IPS DF 6.9 (cell line): ENCODE results near the gene ADAM30.
"Not testable (repeated sequence)": the region's sequence is repeated elsewhere in the genome, so short reads cannot be mapped to it uniquely, and the experiment has no call there.

Experiments
- DNase-seq: peaks from one replicate; pipeline ENCODE4 v3.0.0-alpha.2; 2013; ENCODE audit warnings: low read depth, low spot score
- H3K27ac ChIP-seq: one replicate; pipeline ENCODE4 v1.5.1; 2013; ENCODE audit warnings: low read length, control low read depth
- H3K27me3 ChIP-seq: 2 replicates; pipeline ENCODE4 v1.6.1; 2013; ENCODE audit warnings: mild to moderate bottlenecking, low read length; ENCODE audit not compliant: control insufficient read depth, insufficient read depth
- H3K36me3 ChIP-seq: 2 replicates; pipeline ENCODE4 v1.6.1; 2013; ENCODE audit warnings: low read length; ENCODE audit not compliant: control insufficient read depth, insufficient read depth
- H3K4me1 ChIP-seq: 2 replicates; pipeline ENCODE4 v1.6.1; 2013; ENCODE audit warnings: low read length; ENCODE audit not compliant: control insufficient read depth, insufficient read depth
- H3K4me3 ChIP-seq: 2 replicates; pipeline ENCODE4 v1.5.1; 2013; ENCODE audit warnings: mild to moderate bottlenecking, low read length
- H3K9me3 ChIP-seq: 2 replicates; pipeline ENCODE4 v1.6.1; 2013; ENCODE audit warnings: low read length, inconsistent platforms; ENCODE audit not compliant: control insufficient read depth, insufficient read depth
- WGBS: extraction: QIAGEN DNeasy Blood & Tissue Kit; methylation state at CpG from one replicate; pipeline ENCODE4 v1.1.7; 2013; ENCODE audit warnings: mixed read lengths, missing lambda C conversion rate; ENCODE audit not compliant: insufficient read length, insufficient coverage; 5-methylcytosine and 5-hydroxymethylcytosine counted together

ADAM30 gene

GRCh38 chr1:119859647-119860046, 36.7 kb downstream of the ADAM30 start:
- Histone ChIP-seq H3K27me3 (no peaks in the 10 kb centered on the region), H3K27ac (no peak overlapping the region), H3K4me3 (no peak overlapping the region), H3K36me3 (no peaks in the 10 kb centered on the region), H3K4me1 (no peaks in the 10 kb centered on the region), H3K9me3 (no peaks in the 10 kb centered on the region)
- DNase-seq, result no peak
- no CpG with 5 or more reads among the region's 4 CpGs for WGBS

DNA sequence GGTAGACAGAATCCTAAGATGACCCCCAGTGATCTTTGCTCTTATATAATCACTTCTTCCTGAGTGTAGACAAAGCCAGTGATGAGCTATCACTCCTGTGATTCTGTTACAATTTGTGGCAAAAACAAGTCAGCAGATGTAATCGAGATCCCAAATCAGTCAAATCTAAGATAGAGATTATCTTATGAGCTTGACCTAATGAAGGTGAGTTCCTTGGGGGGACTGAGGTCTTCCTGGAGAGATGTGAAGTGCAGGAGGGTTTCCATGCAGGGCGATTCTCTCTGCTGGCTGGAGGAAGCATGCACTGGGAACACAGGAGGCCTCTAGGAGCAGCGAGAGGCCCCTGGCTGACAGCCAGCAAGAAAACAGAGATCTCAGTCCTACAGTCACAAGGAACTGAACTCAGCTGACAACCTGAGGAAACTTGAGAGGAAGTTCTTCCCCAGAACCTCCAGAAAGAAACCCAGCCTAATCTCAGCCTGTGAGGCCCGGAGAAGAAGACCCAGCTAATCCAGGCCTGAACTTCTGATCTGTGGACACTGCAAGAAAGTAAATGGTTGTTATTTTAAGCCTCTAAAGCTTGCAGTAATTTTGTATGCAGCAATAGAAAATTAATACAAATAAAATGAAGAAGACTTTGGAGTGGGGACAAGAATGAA, 37.6 kb downstream of the ADAM30 start:
- not testable (repeated sequence) for H3K27ac ChIP-seq, H3K4me3 ChIP-seq, H3K9me3 ChIP-seq, H3K4me1 ChIP-seq, H3K27me3 ChIP-seq, H3K36me3 ChIP-seq, DNase-seq
- WGBS, result no CpG with 5 or more reads among the region's 4 CpGs

DNA sequence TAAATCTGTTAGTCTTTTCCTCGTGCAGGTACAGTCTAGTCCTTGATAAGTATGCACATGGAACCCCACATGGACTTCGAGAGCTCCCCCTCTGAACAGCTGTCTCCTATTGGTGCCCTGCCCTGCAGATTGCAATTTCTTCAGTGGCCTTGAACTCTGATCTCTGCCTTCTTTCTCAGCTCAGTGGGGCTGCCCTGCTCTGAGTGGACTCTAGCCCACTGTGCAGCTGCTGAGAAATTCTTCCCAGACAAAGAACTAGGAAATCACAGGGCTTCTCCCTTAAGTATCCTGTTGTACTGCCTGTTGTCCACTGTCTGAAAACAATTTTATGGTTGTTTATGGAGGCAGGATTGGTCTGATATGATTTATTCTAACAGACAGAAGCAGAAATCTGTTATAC, 38.2 kb downstream of the ADAM30 start:
- Histone ChIP-seq H3K4me3 (no peak overlapping the region), H3K27ac (no peak overlapping the region), H3K27me3 (no peaks in the 10 kb centered on the region), H3K36me3 (no peaks in the 10 kb centered on the region), H3K9me3 (no peaks in the 10 kb centered on the region), H3K4me1 (no peaks in the 10 kb centered on the region)
- WGBS, result no CpG with 5 or more reads among the region's 2 CpGs
- DNase-seq, result no peak

DNA sequence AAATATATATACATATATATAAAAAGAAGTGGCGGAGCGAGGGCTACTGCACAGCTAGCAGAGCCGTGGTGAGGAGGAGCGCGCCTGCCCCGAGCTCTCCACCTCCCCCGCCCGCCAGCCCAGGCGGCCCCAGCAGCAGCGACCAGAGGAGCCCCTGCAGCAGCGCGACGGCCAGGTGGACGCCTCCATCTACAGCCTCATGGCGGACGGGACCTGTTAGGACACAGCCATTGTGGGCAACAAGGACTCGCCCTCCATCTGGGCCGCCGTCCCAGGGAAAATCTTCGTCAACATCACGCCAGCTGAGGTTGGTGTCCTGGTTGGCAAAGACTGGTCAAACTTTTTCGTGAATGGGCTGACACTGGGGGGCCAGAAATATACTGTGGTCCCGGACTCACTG, 43.2 kb downstream of the ADAM30 start:
- H3K36me3 ChIP-seq, result no peaks in the 10 kb centered on the region
- no peaks in the 10 kb centered on the region for H3K9me3 ChIP-seq
- DNase-seq, result no peak
- H3K4me1 ChIP-seq, result no peaks in the 10 kb centered on the region
- WGBS, result no CpG with 5 or more reads among the region's 23 CpGs
- H3K27me3 ChIP-seq, result no peaks in the 10 kb centered on the region
- no peak overlapping the region for H3K27ac ChIP-seq
- no peak overlapping the region for H3K4me3 ChIP-seq

DNA sequence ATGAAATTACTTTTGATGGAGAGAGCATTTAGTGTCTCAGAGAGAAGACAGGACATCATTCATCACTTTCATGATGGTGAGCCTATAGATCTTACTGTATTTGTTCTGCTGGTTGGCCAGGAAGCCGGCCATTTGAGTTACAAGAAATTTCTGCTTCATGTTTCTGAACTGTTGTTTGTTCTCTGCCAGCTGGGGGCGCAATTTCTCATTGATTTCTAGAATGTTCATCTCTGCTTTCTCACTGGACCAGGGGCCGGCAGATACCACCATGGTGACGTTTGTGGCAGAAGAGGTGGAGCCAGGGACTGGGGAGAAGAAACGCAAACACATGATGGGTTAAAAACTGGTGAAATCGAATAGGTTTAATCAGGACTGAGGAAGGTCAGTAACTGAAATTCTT, 52.1 kb downstream of the ADAM30 start:
- H3K27ac ChIP-seq, H3K27me3 ChIP-seq, H3K9me3 ChIP-seq, DNase-seq, H3K4me1 ChIP-seq, H3K4me3 ChIP-seq, H3K36me3 ChIP-seq: not testable (repeated sequence)
- WGBS, result no CpG with 5 or more reads among the region's 6 CpGs
